RPMI7951 (cell line): ENCODE data around the gene ST3GAL6. TPM values are rescaled to one million over a fixed set of nuclear protein-coding genes. Genes with fewer than 3 reads are reported as not detected.

Experiments used
- DNase-seq: peaks from one replicate; pipeline ENCODE4 v3.0.0-alpha.2; 2012; ENCODE audit warnings: low read depth
- total RNA-seq: library from RNA; depleted of rRNA; stranded (reverse); fragments of >200 nt; shearing (Covaris generic); gene quantifications from 2 replicates; pipeline ENCODE4 v1.2.3, GENCODE V29; 2014

ST3GAL6 gene
- total RNA-seq, 1 experiment from 2014 or later, result 10.5 TPM

DNA sequence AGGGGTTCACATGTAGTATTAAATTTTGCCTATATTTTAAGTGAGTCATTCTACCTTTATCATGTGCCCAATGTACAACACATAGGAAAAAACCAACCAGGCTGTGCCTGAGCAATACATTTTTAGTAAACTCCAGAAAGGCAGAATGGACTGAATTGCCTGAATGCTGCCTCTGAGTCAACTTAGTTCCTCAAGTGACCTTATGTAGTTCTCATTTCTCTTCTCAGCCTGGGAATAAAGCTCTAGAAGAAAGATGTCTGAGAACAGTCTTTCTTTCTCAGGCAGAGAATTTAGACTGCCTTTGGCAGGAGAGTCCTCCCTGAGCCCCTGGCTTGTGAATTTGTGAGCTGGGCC, 13.0 kb downstream of the ST3GAL6 start:
- DNase-seq, result no peak

GRCh38 chr3:98777286-98777685, 14.1 kb downstream of the ST3GAL6 start:
- DNase-seq, result no peak

- DNase-seq, result peak; percentile 41
Measured at GRCh38 chr3:98777801-98778220, 14.7 kb downstream of the ST3GAL6 start.

- peak; percentile 65 for DNase-seq
Measured at GRCh38 chr3:98778383-98778782, 15.2 kb downstream of the ST3GAL6 start.

DNA sequence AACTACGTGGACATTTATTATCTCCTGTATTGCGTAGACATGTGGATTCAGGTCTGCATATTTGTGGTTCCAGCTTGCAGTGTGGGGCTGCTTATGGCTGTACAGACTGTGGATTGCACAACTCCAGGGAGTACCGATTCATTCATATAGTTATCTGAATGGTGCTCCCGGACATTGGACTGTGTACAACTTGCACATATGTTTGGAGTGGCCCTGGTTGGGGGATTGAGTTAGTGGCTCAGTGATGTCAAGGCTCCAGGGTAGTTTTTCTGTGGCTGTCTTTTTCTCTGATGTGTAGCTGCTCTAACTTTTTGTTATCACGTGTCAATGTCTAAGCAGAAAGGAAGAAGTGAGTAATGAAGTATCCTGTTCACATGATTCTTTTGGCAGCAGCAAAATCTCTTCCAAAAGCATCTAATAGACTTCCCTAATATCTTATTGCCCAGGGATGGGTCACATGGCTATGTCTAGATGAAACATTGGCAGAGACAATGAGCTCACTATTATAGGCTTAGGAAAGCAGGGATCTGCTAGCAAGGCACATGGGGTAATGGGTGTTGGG, 15.8 kb downstream of the ST3GAL6 start:
- peak; percentile 93 for DNase-seq

DNA sequence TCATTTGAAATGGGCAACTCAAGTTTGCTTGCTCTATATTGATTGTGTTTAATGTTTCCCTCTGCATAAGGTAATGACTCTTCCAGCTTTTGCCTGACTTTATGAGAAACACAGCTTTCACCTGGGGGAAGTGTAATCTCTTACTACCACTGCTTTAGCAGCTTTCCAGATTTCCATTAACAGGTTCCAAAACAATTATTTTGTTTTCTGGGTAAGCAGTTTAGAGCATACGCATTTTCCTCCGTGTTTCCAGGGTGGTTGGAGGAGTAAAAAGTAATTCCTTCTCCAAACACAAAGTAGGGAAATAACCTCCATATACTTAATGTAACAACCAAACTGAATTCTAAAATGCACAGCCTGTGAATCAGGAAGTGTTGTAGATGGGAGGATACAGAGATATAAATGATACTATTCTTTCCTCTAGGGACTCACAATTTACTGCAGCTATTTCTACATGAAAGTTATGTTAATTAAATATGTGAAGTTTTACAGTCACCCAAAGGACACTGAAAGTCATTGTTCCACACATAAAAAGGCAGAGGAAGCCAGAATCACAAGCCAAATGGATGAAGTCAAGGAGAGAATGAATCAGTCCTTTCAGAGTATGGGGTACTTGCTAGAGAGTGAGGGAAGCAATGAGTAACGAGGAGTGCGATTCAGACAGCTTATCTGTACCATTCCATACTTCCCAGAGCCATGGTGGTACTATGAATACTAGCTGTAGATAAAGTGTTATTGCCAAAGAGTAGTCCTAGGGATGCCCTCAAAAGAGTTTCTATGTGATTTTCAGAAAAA, 16.6 kb downstream of the ST3GAL6 start:
- DNase-seq, result peak; percentile 67

DNA sequence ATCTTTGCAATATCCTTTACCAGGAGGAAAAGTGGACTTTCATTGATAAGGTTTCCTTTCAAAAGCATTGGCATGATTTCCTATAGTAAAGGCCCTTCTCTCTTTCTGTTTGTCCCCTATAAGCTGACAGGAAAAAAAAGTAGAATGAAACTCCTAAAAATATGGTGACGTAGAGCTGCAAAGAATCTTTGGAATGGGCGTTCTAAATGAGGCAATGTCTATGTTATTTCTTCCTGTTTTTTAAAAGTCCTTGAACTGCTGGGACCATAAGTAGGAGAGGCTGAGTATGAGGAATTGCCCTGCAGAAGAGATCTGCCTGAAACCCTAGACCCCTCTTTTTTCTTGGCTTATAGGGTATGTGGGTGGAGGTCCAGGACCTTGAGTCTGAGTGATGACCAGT, 17.2 kb downstream of the ST3GAL6 start:
- peak; percentile 31 for DNase-seq

GRCh38 chr3:98782824-98783500, 19.8 kb downstream of the ST3GAL6 start:
- DNase-seq, result peak; percentile 46

DNA sequence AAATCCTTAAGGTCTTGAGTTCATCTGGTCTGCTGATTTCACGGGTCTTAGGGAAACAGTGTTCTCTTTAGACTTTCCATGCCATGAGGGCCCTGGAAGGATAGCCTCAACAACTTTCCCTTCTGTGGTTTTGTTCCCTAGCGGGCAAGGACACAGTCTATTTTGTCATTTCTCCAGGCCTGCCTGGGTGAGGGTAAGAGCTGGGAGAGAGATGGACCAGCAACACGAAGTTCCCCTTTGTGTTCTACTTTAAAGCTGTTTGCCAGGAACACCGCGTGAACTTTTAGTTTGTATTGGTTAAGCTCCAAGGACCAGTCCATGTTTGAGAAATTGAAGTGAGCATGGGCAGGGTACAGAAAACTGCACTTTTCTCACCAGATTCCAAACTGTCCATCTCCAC, 20.9 kb downstream of the ST3GAL6 start:
- DNase-seq, result peak; percentile 45

GRCh38 chr3:98784666-98785600, 21.8 kb downstream of the ST3GAL6 start:
- DNase-seq, result peak; percentile 83

GRCh38 chr3:98786364-98787006, 23.3 kb downstream of the ST3GAL6 start:
- peak; percentile 33 for DNase-seq

- DNase-seq, result no peak
Measured at GRCh38 chr3:98787181-98787580, 24.0 kb downstream of the ST3GAL6 start.

DNA sequence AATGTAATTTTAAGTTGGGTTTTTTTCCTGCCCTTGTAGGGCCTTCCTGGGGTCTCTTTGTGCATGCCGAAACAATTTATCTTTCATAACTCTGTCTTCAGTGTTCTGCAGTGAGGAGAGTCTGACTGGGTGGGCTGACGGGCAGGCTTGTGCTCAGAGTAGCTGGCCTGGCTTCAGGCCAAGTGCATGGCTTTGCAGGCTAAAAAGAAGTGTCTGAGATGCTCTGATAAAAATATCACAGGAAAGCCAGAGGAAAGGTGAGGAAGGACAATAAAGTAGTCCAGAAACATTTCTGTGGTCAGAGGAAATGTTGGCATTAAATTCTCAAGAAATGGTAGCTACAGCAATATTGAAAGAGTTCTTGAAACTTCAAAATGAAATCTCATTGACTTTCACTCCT, 25.5 kb downstream of the ST3GAL6 start:
- no peak for DNase-seq

GRCh38 chr3:98791341-98792325, 28.5 kb downstream of the ST3GAL6 start:
- no peak for DNase-seq

- peak; percentile 42 for DNase-seq
Measured at GRCh38 chr3:98793971-98794370, 30.8 kb downstream of the ST3GAL6 start.

- no peak for DNase-seq
Measured at GRCh38 chr3:98796334-98796733, 33.2 kb downstream of the ST3GAL6 start.

GRCh38 chr3:98797905-98798304, 34.8 kb downstream of the ST3GAL6 start:
- DNase-seq, result no peak

DNA sequence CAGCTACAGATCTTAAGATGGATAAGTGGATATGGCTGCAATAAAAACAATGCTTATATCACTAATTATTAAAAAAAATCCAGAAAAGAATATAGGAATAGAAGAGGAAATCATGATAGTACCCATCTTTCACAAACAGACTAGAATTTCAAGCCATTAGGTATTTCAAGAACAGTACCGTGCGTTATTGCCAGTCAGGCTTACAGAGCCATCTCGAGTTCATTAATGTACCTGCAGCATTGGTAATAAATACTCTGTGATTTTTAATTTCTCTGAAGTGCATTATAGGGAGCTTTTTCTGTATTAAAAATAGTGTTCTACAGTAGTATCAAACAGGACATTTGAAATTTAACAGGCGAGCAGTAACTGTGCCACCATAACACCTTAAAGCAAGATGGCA, 35.7 kb downstream of the ST3GAL6 start:
- no peak for DNase-seq

- no peak for DNase-seq
Measured at GRCh38 chr3:98799479-98799878, 36.3 kb downstream of the ST3GAL6 start.

DNA sequence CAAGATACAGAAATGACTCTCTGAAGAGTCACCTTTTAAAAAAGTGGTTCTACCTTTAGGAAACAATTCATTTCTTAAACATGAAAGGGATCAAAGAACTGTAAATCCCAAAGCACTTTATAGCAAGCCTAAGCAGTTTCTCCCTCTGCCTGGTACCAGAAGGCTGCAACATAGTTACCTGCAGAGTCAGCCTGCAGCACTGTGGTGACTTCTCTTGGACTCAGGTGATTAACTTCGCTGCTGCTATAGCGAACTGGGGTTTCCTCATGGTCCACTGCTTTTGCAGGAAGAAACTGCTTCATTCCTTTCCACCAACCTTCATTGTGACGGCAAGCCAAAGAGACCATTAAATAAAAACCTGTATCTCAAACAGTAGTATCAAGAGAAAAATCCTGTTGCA, 37.3 kb downstream of the ST3GAL6 start:
- DNase-seq, result no peak
